AG10803 (cell line): Measurements from ENCODE around the gene NCKAP5.

Experiments
- DNase-seq: peaks from one replicate; pipeline ENCODE4 v3.0.0; 2010; ENCODE audit warnings: low read depth
- H3K4me3 ChIP-seq: 2 replicates; pipeline ENCODE4 v1.5.1; 2011; ENCODE audit warnings: mild to moderate bottlenecking, low read length, control low read depth
- TF ChIP-seq, protein P1 (sequence below): conservative IDR thresholded peaks from 2 replicates; pipeline ENCODE4 v1.5.1; 2011; ENCODE audit warnings: mild to moderate bottlenecking, low read length, control low read depth, inconsistent platforms

The NCKAP5 gene

DNA sequence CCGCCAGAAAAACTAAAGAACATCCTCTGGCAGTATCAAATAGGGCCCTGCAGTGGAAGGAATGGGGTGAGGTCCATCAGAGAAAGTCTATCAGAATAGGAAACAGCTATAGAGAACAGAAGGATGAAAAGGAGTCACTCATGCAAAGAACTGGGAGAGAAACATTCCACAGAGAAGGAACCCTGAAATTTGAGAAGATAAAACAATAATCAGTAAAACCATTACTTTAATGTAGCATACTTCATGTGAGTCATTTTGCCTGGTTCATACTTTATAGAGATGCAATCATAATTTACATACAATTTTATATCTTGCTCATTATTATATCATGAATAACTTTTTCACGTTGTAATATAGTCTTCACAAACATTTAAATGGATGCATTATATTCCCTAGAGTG is 402.2 kb downstream of the NCKAP5 start:
- TF ChIP-seq, protein P1, sequence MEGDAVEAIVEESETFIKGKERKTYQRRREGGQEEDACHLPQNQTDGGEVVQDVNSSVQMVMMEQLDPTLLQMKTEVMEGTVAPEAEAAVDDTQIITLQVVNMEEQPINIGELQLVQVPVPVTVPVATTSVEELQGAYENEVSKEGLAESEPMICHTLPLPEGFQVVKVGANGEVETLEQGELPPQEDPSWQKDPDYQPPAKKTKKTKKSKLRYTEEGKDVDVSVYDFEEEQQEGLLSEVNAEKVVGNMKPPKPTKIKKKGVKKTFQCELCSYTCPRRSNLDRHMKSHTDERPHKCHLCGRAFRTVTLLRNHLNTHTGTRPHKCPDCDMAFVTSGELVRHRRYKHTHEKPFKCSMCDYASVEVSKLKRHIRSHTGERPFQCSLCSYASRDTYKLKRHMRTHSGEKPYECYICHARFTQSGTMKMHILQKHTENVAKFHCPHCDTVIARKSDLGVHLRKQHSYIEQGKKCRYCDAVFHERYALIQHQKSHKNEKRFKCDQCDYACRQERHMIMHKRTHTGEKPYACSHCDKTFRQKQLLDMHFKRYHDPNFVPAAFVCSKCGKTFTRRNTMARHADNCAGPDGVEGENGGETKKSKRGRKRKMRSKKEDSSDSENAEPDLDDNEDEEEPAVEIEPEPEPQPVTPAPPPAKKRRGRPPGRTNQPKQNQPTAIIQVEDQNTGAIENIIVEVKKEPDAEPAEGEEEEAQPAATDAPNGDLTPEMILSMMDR: no peak
- no peak for DNase-seq
- H3K4me3 ChIP-seq: no peak overlapping the region

DNA sequence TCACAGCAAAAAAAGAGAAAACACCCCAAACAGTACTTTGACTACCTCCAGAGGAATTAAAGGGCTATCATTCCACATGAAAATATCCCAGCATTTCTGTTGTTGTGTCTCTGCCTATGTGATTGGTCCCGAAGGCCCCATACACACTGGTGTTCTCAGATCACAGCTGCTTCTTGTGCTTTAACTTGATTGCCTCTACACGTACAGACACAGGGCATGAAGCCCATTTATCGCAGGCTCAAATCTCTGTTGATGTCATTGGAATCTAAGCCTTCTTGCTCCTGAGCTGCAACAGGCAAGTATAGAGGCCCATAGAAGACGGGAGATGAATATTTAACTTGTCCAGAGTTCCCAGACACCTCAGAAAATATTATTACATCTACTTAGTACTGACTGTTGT is 405.2 kb downstream of the NCKAP5 start:
- no peak overlapping the region for H3K4me3 ChIP-seq
- TF ChIP-seq, protein P1: no peak
- no peak for DNase-seq

DNA sequence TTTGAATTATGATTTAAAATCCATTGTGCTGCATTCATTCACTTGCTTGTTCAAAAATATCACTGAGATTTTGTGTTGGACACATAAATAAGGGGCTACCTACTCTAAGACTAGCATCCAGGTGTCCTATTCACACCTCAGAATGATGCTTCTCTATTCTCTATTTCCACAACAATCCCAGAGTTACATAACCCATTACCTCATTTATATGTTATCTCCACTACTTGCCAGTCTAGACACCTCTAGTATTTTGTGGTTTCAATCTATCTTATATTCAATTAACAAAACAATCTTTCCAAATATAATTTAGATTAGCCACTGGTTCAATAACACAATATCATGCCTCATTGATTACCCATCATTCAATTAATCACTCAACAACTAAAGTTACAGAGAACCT is 409.8 kb downstream of the NCKAP5 start:
- TF ChIP-seq, protein P1: no peak
- no peak overlapping the region for H3K4me3 ChIP-seq
- no peak for DNase-seq

DNA sequence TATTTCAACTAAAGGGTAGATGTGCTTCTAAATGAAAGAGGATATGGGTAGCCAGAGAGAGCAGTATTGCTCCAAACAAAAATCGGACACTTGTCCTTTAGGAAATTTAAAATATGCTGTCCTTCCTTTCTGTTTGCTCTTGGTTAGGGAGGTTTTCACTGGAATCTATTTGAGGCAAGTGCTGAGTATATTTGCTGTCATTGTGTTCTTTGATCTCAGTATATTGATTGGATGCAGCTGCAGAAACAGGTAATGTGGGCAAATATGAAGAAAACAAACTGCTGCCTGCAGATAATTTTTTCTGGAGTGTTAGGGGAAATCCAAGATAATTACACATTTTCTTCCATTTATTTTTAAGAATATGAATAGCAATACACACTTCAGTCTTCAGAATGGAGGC is 410.2 kb downstream of the NCKAP5 start:
- DNase-seq: no peak
- TF ChIP-seq, protein P1: no peak
- no peak overlapping the region for H3K4me3 ChIP-seq

DNA sequence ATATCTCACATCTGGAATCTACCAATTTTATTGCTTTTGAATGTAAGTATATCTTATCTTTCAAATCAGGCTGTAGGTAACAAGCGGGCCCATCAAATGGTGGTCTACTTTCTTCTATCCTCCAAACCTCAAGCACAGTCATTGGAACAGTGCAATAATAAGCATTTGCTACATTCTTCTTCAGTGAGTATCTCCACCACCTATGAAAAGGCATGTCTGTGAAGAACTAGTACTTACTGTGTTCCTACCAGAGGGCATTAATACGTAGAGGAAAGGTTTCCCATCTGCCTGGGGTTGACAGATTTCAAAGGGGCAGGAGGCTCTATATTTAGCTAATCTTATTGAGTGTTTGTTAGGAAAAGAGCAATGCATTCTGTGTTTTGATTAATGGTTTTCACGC is 411.1 kb downstream of the NCKAP5 start:
- DNase-seq: no peak
- TF ChIP-seq, protein P1: no peak
- H3K4me3 ChIP-seq: no peak overlapping the region

DNA sequence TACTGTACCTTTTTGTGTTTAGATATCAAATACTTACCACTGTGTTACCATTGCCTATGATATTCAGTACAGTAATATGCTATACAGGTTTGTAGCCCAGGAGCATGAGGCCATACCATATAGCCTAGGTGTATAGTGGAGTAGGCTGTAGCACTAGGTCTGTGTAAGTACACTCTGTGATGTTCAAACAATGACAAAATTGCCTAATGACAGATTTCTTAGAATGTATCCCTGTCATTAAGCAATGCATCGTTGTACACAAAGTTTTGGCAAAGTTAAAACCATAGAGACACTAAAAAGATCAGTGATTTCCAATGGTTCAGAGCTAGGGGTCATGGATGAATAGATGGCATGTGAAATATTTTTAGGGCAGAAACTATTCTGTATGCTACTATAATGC is 415.5 kb downstream of the NCKAP5 start:
- TF ChIP-seq, protein P1: no peak
- no peak overlapping the region for H3K4me3 ChIP-seq
- no peak for DNase-seq

DNA sequence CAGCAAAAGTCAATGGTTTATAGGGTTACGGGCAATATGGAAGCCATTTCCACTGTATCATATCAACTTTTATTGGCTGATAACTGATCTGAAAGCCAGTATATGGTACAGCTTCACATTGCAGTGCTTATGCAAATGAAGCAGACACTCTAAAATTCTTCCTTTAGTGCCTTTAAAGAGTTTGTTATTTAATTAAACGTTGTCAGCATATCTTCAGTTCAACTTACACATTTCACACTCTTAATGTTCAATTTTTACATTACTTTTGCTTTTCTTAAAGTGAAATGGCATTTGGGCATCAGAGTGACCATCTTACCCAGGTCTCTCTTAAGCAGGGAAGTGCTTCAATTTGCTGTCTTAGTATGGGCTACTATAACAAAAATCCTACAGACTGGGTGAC is 420.1 kb downstream of the NCKAP5 start:
- no peak overlapping the region for H3K4me3 ChIP-seq
- TF ChIP-seq, protein P1: no peak
- DNase-seq: no peak
